Measurements from ENCODE around the gene HLA-DQA1. TPM values are rescaled to one million over a fixed set of nuclear protein-coding genes. Genes with fewer than 3 reads are reported as not detected.

HLA-DQA1 gene
- total and polyA plus RNA-seq, 4 donors = 2.1 to 19.9 (median 9.3) TPM

- no peak for TF ChIP-seq REST (IDR thresholded peaks at IDR 0.05)
- TF ChIP-seq JUND (IDR thresholded peaks at IDR 0.05) = no peak
- TF ChIP-seq SP1 (IDR thresholded peaks at IDR 0.05) = no peak
- TF ChIP-seq EGR1 (IDR thresholded peaks at IDR 0.05; ENCODE audit: low read depth in 2 of 2) = no peak
- no peak for TF ChIP-seq ATF3 (IDR thresholded peaks at IDR 0.05)
- no peak for TF ChIP-seq HNF4G (IDR thresholded peaks at IDR 0.05)
- TF ChIP-seq RAD21 (IDR thresholded peaks at IDR 0.05) = no peak
Measured at GRCh38 chr6:32666420-32667300, 29.5 kb downstream of the HLA-DQA1 start, which contains the start of gene HLA-DQB1 (continued).

GRCh38 chr6:32668226-32668747 lies 31.1 kb downstream of the HLA-DQA1 start:
- TF ChIP-seq TAF1 (conservative IDR thresholded peaks at IDR 0.05) (no peak), REST (IDR thresholded peaks at IDR 0.05) (no peak), HNF4G (IDR thresholded peaks at IDR 0.05) (no peak), RXRA (IDR thresholded peaks at IDR 0.05) (no peak), ZBTB33 (IDR thresholded peaks at IDR 0.05) (no peak), EGR1 (IDR thresholded peaks at IDR 0.05; ENCODE audit: low read depth in 2 of 2) (no peak), FOXA2 (IDR thresholded peaks at IDR 0.05) (no peak), HNF4A (conservative IDR thresholded peaks at IDR 0.05) (no peak), ATF3 (IDR thresholded peaks at IDR 0.05) (no peak)
- no peak for DNase-seq (ENCODE audit: low spot score)
- Histone ChIP-seq H3K27ac (ENCODE audit: low read depth in 1 of 2, low read length in 2 of 2) (peak overlapping the region in 1 of 2 donors; percentile 51), H3K36me3 (ENCODE audit: control insufficient read depth in 4 of 4, insufficient read depth in 3 of 4, low read depth in 1 of 4, low read length in 3 of 4) (no peaks in the 10 kb centered on the region), H3K9ac (ENCODE audit: low read depth in 1 of 2, low read length in 2 of 2) (no peak overlapping the region), H3K27me3 (ENCODE audit: control insufficient read depth in 4 of 4, insufficient read depth in 4 of 4, low read length in 3 of 4) (no peaks in the 10 kb centered on the region), H3K4me3 (ENCODE audit: low read depth in 1 of 3, low read length in 3 of 3) (no peak overlapping the region), H3K4me1 (ENCODE audit: control insufficient read depth in 4 of 4, insufficient read depth in 4 of 4, low read length in 3 of 4) (no peaks in the 10 kb centered on the region), H3K9me3 (ENCODE audit: control insufficient read depth in 4 of 4, low read length in 3 of 4) (no peaks in the 10 kb centered on the region)
- 31% methylated on average over 5 of the region's 5 CpGs for whole genome bisulfite sequencing

All from liver (tissue), 9 donors.